A549 (cell line): Measurements from ENCODE around the gene PCSK5.

Experiments
- CEBPB ChIP-seq, 2 experiments: fragments of >200 bp in 1 of 2; sonication (Bioruptor Twin) in 1 of 2; formaldehyde crosslinking in 1 of 2; IDR thresholded peaks; 2 replicates each; pipeline ENCODE4 v1.6.1; 2012 to 2016
- FOSL2 ChIP-seq, 2 experiments: fragments of 450-650 bp in 1 of 2; fragments of >200 bp in 1 of 2; sonication (Bioruptor Twin) in 1 of 2; formaldehyde crosslinking; IDR thresholded peaks; 2 replicates each; pipeline versions ENCODE4 v1.5.0 to v1.6.1; 2016 to 2020; ENCODE audit warnings: mild to moderate bottlenecking in 1 of 2, moderate library complexity in 1 of 2
- NFE2L2 ChIP-seq: fragments of 150-350 bp; conservative IDR thresholded peaks from 2 replicates; pipeline ENCODE4 v1.6.1; 2014; ENCODE audit warnings: low read length
- POLR2A ChIP-seq: IDR thresholded peaks from 2 replicates; pipeline ENCODE4 v1.6.1; 2012; ENCODE audit warnings: mild to moderate bottlenecking, low read length
- RCOR1 ChIP-seq: fragments of 150-350 bp; IDR thresholded peaks from 2 replicates; pipeline ENCODE4 v1.6.1; 2014; ENCODE audit warnings: antibody characterized with exemption, low read length, low read depth
- TF ChIP-seq, protein P1 (sequence below): fragments of >200 bp; sonication (Bioruptor Twin); formaldehyde crosslinking; IDR thresholded peaks from 3 replicates; pipeline ENCODE4 v1.5.1; 2016

DNA sequence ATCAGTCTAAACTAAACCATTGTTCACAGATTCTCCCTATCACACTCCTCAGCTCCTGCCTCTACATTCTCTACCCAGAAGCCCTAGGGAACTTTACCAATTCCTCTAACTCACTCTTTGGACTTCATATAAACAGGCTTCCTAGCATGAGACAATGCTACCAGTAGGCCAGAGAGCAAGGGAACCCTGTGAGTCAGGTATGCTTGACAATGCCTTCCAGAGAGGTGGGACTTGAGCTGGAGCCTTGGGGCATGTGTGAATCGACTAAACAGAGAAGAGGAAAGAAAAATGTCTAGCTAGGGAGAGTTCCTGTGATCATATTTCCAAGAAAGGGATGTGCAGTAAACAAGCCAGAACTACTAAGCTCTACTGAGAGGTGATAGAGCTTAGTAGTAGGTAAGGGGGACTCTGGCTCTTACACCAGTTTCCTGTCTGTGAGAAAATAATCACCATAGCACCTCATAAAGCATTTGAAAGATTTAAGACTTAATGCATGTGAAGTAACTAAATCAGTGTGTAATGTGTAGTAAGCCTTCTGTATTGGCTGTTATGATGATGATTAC lies 510.1 kb downstream of the PCSK5 start:
- TF ChIP-seq NFE2L2 (no peak), RCOR1 (no peak), FOSL2 (IDR thresholded peaks at IDR 0.05) (no peak), FOSL2 (CRISPR knock-in tag; IDR thresholded peaks at IDR 0.05) (no peak), CEBPB (IDR thresholded peaks at IDR 0.05) (no peak), POLR2A (no peak)
- TF ChIP-seq, protein P1, sequence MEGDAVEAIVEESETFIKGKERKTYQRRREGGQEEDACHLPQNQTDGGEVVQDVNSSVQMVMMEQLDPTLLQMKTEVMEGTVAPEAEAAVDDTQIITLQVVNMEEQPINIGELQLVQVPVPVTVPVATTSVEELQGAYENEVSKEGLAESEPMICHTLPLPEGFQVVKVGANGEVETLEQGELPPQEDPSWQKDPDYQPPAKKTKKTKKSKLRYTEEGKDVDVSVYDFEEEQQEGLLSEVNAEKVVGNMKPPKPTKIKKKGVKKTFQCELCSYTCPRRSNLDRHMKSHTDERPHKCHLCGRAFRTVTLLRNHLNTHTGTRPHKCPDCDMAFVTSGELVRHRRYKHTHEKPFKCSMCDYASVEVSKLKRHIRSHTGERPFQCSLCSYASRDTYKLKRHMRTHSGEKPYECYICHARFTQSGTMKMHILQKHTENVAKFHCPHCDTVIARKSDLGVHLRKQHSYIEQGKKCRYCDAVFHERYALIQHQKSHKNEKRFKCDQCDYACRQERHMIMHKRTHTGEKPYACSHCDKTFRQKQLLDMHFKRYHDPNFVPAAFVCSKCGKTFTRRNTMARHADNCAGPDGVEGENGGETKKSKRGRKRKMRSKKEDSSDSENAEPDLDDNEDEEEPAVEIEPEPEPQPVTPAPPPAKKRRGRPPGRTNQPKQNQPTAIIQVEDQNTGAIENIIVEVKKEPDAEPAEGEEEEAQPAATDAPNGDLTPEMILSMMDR: no peak
